GM06990 (cell line): Measurements from ENCODE around the gene NSUN6.
"Not testable (repeated sequence)": the region's sequence is repeated elsewhere in the genome, so short reads cannot be mapped to it uniquely, and the experiment has no call there.

Experiments used
- DNase-seq: peaks from one replicate; pipeline ENCODE4 v3.0.0-alpha.2; 2011; ENCODE audit not compliant: insufficient read length; ENCODE audit errors: extremely low read depth
- H3K27me3 ChIP-seq: replicated peaks from 2 replicates; pipeline ENCODE4 v1.6.0; 2011; ENCODE audit warnings: low read length; ENCODE audit not compliant: control insufficient read depth, insufficient read depth
- H3K36me3 ChIP-seq: 2 replicates; pipeline ENCODE4 v1.5.1; 2011; ENCODE audit warnings: low read length; ENCODE audit not compliant: control insufficient read depth, insufficient read depth
- H3K4me3 ChIP-seq: replicated peaks from 2 replicates; pipeline ENCODE4 v1.5.1; 2011; ENCODE audit warnings: low read depth, mild to moderate bottlenecking, control low read depth, low read length
- CTCF ChIP-seq: IDR thresholded peaks from 2 replicates; pipeline ENCODE4 v1.5.1; 2011; ENCODE audit warnings: low read length, control low read depth, mild to moderate bottlenecking, inconsistent platforms; ENCODE audit not compliant: insufficient read depth, poor library complexity, severe bottlenecking

NSUN6 gene

GRCh38 chr10:18576586-18576985 lies 74.8 kb downstream of the NSUN6 start:
- Histone ChIP-seq H3K4me3 (no peak overlapping the region), H3K27me3 (no peaks in the 10 kb centered on the region), H3K36me3 (no peaks in the 10 kb centered on the region)
- DNase-seq, result no peak
- no peak for TF ChIP-seq CTCF

- no peak for DNase-seq
- Histone ChIP-seq H3K27me3 (no peaks in the 10 kb centered on the region), H3K36me3 (no peaks in the 10 kb centered on the region), H3K4me3 (no peak overlapping the region)
- no peak for TF ChIP-seq CTCF
Measured at GRCh38 chr10:18572959-18573561, 78.3 kb downstream of the NSUN6 start.

- no peak for TF ChIP-seq CTCF
Measured at GRCh38 chr10:18571780-18572179, 79.6 kb downstream of the NSUN6 start.

DNA sequence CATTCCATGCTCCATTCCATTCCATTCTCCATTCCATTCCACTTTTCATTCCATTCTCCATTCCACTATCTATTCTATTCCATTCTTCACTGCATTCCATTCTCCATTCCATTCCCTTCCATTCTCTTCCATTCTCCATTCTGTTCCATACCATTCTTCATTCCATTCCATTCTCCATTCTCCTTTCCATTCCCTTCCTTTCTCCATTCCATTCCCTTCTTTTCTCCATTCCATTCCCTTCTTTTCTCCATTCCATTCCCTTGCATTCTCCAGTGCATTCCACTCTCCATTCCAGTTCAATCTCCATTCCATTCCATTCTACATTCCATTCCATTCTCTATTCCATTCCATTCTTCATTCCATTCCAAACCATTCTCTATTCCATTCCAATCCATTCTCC lies 80.3 kb downstream of the NSUN6 start:
- Histone ChIP-seq H3K4me3 (no peak overlapping the region), H3K27me3 (no peaks in the 10 kb centered on the region), H3K36me3 (no peaks in the 10 kb centered on the region)
- no peak for TF ChIP-seq CTCF
- DNase-seq, result no peak

More at GRCh38 chr10:18571780-18572179, 79.6 kb downstream of the NSUN6 start:
- no peak for DNase-seq
- H3K36me3 ChIP-seq, result no peaks in the 10 kb centered on the region
- H3K4me3 ChIP-seq, result no peak overlapping the region
- no peaks in the 10 kb centered on the region for H3K27me3 ChIP-seq

- H3K36me3 ChIP-seq, H3K27me3 ChIP-seq, H3K4me3 ChIP-seq, DNase-seq: not testable (repeated sequence)
Measured at GRCh38 chr10:18570386-18570785, 81.0 kb downstream of the NSUN6 start.

DNA sequence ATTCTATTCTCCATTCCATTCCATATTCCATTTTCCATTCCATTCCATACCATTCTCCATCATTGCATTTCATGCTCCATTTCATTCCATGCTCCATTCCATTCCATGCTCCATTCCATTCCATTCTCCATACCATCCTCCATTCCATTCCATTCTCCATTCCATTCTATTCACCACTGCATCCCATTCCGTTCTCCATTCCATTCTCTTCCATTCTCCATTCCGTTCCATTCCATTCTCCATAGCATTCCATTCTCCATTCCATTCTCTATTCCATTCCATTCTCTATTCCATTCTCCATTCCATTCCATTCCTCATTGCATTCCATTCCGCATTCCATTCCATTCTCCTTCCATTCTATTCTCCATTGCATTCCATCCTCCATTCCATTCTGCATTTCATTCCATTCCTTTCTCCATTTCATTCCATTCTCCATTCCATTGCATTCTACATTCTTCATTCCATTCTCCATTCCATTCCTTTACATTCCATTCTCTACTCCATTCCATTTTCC lies 84.0 kb downstream of the NSUN6 start:
- no peaks in the 10 kb centered on the region for H3K36me3 ChIP-seq
- no peak for TF ChIP-seq CTCF
- DNase-seq, result no peak
- no peaks in the 10 kb centered on the region for H3K27me3 ChIP-seq
- H3K4me3 ChIP-seq, result no peak overlapping the region
